ENCODE results near the gene ATOSB. TPM values are rescaled to one million over a fixed set of nuclear protein-coding genes. Genes with fewer than 3 reads are reported as not detected.

ATOSB gene
- total RNA-seq, 4 donors from 2014 or later = 13.0 to 28.9 (median 24.2) TPM

GRCh38 chr9:35067056-35067455 lies 48.6 kb downstream of the ATOSB start:
- Histone ChIP-seq H3K4me3 (no peak overlapping the region), H3K9me3 (no peaks in the 10 kb centered on the region), H3K36me3 (peaks cover 21 to 63% of the 10 kb centered on the region in 2 donors), H3K27ac (peak overlapping the region in 1 of 4 donors; percentile 18), H3K4me1 (peaks cover 29 to 33% of the 10 kb centered on the region in 2 donors), H3K27me3 (no peaks in the 10 kb centered on the region)
- TF ChIP-seq CTCF (IDR thresholded peaks at IDR 0.05 in 4 of 5, conservative IDR thresholded peaks at IDR 0.05 in 1 of 5) = no peak
- TF ChIP-seq POLR2A (IDR thresholded peaks at IDR 0.05) = no peak
- DNase-seq (no peak), ATAC-seq (no peak)
- intact Hi-C loops (cut with DNase I; ENCODE audit: low total_unique reads) = no loop called here
- in situ Hi-C loops (cut with MboI; ENCODE audit: low sequenced_read_pairs in 4 of 4) = no loop called here

GRCh38 chr9:35060548-35061207 lies 55.0 kb downstream of the ATOSB start:
- DNase-seq = peak in 1 of 2 donors; percentile 34
- H3K27ac ChIP-seq = peak overlapping the region in 3 of 4 donors; percentile 44 to 67 (median 60)
- no peaks in the 10 kb centered on the region for H3K27me3 ChIP-seq
- H3K36me3 ChIP-seq = peaks cover 30 to 100% of the 10 kb centered on the region in 2 donors
- in situ Hi-C loops (cut with MboI; ENCODE audit: low sequenced_read_pairs in 4 of 4) (no loop called here), intact Hi-C loops (cut with DNase I; ENCODE audit: low total_unique reads) (loop anchor here (5.0 kb wide), 1 partner anchor 48 kb away; no protein-coding TSS in a partner anchor)
- TF ChIP-seq CTCF (IDR thresholded peaks at IDR 0.05 in 4 of 5, conservative IDR thresholded peaks at IDR 0.05 in 1 of 5) (no peak), POLR2A (IDR thresholded peaks at IDR 0.05) (no peak)
- no peaks in the 10 kb centered on the region for H3K9me3 ChIP-seq
- ATAC-seq = peak; percentile 81 to 84
- no peaks in the 10 kb centered on the region for H3K4me1 ChIP-seq
- no peak overlapping the region for H3K4me3 ChIP-seq

- Histone ChIP-seq H3K27me3 (no peaks in the 10 kb centered on the region), H3K27ac (peak overlapping the region in 1 of 4 donors; percentile 60), H3K36me3 (peaks cover 35 to 100% of the 10 kb centered on the region in 2 donors), H3K4me1 (no peaks in the 10 kb centered on the region), H3K4me3 (no peak overlapping the region), H3K9me3 (no peaks in the 10 kb centered on the region)
- TF ChIP-seq POLR2A (IDR thresholded peaks at IDR 0.05) (no peak), CTCF (IDR thresholded peaks at IDR 0.05 in 4 of 5, conservative IDR thresholded peaks at IDR 0.05 in 1 of 5) (no peak)
- DNase-seq = no peak
- ATAC-seq = no peak
- intact Hi-C loops (cut with DNase I; ENCODE audit: low total_unique reads) = no loop called here
- in situ Hi-C loops (cut with MboI; ENCODE audit: low sequenced_read_pairs in 4 of 4) = loop anchor here in 1 of 4 donors (10.0 kb wide), 1 partner anchor 155 kb away; no protein-coding TSS in a partner anchor
Observed at GRCh38 chr9:35059438-35059837, 56.2 kb downstream of the ATOSB start.

GRCh38 chr9:35057271-35057620 lies 58.4 kb downstream of the ATOSB start:
- ATAC-seq = no peak
- no peaks in the 10 kb centered on the region for H3K4me1 ChIP-seq
- in situ Hi-C loops (cut with MboI; ENCODE audit: low sequenced_read_pairs in 4 of 4) (loop anchor here in 1 of 4 donors (10.0 kb wide), 1 partner anchor 152 kb away; no protein-coding TSS in a partner anchor), intact Hi-C loops (cut with DNase I; ENCODE audit: low total_unique reads) (no loop called here)
- no peaks in the 10 kb centered on the region for H3K9me3 ChIP-seq
- no peak for DNase-seq
- no peak overlapping the region for H3K27ac ChIP-seq
- H3K27me3 ChIP-seq = no peaks in the 10 kb centered on the region
- H3K4me3 ChIP-seq = no peak overlapping the region
- peaks cover 20 to 91% of the 10 kb centered on the region in 2 donors for H3K36me3 ChIP-seq
- TF ChIP-seq POLR2A (IDR thresholded peaks at IDR 0.05) (no peak), CTCF (IDR thresholded peaks at IDR 0.05 in 4 of 5, conservative IDR thresholded peaks at IDR 0.05 in 1 of 5) (no peak)

All from gastrocnemius medialis (tissue), 4 donors.